Transverse colon (tissue), 4 donors: ENCODE data around the gene FOSL1. TPM values are rescaled to one million over a fixed set of nuclear protein-coding genes. Genes with fewer than 3 reads are reported as not detected.

Experiments used
- DNase-seq: peaks from one replicate; pipeline ENCODE4 v3.0.0-alpha.2; 2019
- H3K27ac ChIP-seq, 4 donors: fragments of 200-600 bp; sonication (generic); 2 replicates each; pipeline ENCODE4 v1.5.1; 2016 to 2018; ENCODE audit warnings: inconsistent platforms in 4 of 4
- H3K27me3 ChIP-seq: fragments of 200-600 bp; sonication (generic); 2 replicates; pipeline ENCODE4 v1.5.1; 2017; ENCODE audit warnings: inconsistent platforms
- H3K36me3 ChIP-seq, 4 donors: fragments of 200-600 bp; sonication (generic); 2 replicates each; pipeline ENCODE4 v1.5.1; 2017 to 2019; ENCODE audit warnings: inconsistent platforms in 4 of 4
- H3K4me1 ChIP-seq, 4 donors: fragments of 200-600 bp; sonication (generic); 2 replicates each; pipeline ENCODE4 v1.5.1; 2017 to 2020; ENCODE audit warnings: inconsistent platforms in 4 of 4
- H3K4me3 ChIP-seq, 4 donors: fragments of 200-600 bp; sonication (generic); 1 replicate in 1 of 4; 2 replicates in 3 of 4; pipeline versions ENCODE4 v1.5.1 to v1.6.1; 2017 to 2019; ENCODE audit warnings: inconsistent platforms in 4 of 4
- H3K9me3 ChIP-seq, 2 donors: fragments of 200-600 bp; sonication (generic); 2 replicates each; pipeline ENCODE4 v1.5.1; 2017 to 2019; ENCODE audit warnings: inconsistent platforms in 2 of 2
- CTCF ChIP-seq, 5 experiments: fragments of 200-600 bp in 3 of 5; fragments of 450-650 bp in 2 of 5; sonication (generic) in 3 of 5; IDR thresholded peaks; 1 replicate in 2 of 5; 2 replicates in 3 of 5; pipeline ENCODE4 v1.5.1; 2016 to 2017; ENCODE audit warnings: antibody characterized with exemption in 5 of 5, inconsistent platforms in 3 of 5, mild to moderate bottlenecking in 2 of 5, moderate library complexity in 1 of 5
- EP300 ChIP-seq: sonication (generic); formaldehyde crosslinking; IDR thresholded peaks from one replicate; pipeline ENCODE4 v1.6.1; 2017; ENCODE audit warnings: antibody characterized with exemption, low read depth
- POLR2A ChIP-seq: fragments of 450-650 bp; IDR thresholded peaks from one replicate; pipeline ENCODE4 v1.6.1; 2016; ENCODE audit warnings: antibody characterized with exemption, mild to moderate bottlenecking, moderate library complexity
- POLR2AphosphoS5 ChIP-seq, 3 donors: sonication (generic); formaldehyde crosslinking; IDR thresholded peaks; one replicate each; pipeline ENCODE4 v1.6.1; 2016; ENCODE audit warnings: antibody characterized with exemption in 3 of 3
- WGBS, 2 donors: methylation state at CpG; one replicate each; pipeline ENCODE4 v1.1.5; 2018; ENCODE audit warnings: low coverage in 1 of 2; 5-methylcytosine and 5-hydroxymethylcytosine counted together
- in situ Hi-C, 4 donors: fragments of 200-750 bp; cut with MboI; loops; one replicate each; pipeline versions ENCODE4 v1.15.0 to v1.15.1; 2017; ENCODE audit warnings: low sequenced_read_pairs in 3 of 4, low pct_ligation_motif_present in 1 of 4, low pct_unique_long_range_greater_than_20kb in 1 of 4
- intact Hi-C: fragments of 100-400 bp; cut with DNase I; formaldehyde crosslinking; loops from one replicate; pipeline ENCODE4 v1.15.1; 2023; ENCODE audit warnings: low total_unique reads
- total RNA-seq, 4 donors: library from RNA; depleted of rRNA; stranded (reverse); fragments of >200 nt; gene quantifications; one replicate each; pipeline ENCODE4 v1.1.0, GENCODE V29; 2016

FOSL1 gene
- total RNA-seq, 4 donors from 2014 or later, result 1.2 to 11.6 TPM; not detected in 2

- no peak within 1 kb of the TSS for H3K27ac ChIP-seq
- intact Hi-C loops (loop anchor here (5.0 kb wide), 1 partner anchor 113 kb away; no protein-coding TSS in a partner anchor), in situ Hi-C loops (loop anchor here (10.0 to 25.0 kb wide), 3 partner anchors 105 to 115 kb away; no protein-coding TSS in a partner anchor)
- no peak within 1 kb of the TSS for H3K4me3 ChIP-seq
- no peaks in the 10 kb centered on the region for H3K27me3 ChIP-seq
- TF ChIP-seq POLR2A (no peak), CTCF (IDR thresholded peaks at IDR 0.05) (no peak), POLR2AphosphoS5 (IDR thresholded peaks at IDR 0.05) (no peak), EP300 (no peak)
- no peaks in the 10 kb centered on the region for H3K9me3 ChIP-seq
- peaks cover 0 to 3% (median 0%) of the 10 kb centered on the region in 4 donors for H3K4me1 ChIP-seq
- DNase-seq, result no peak
- peaks cover 0 to 5% (median 0%) of the 10 kb centered on the region in 4 donors for H3K36me3 ChIP-seq
- WGBS, 2 donors, result 67% methylated on average over 7 of the region's 7 CpGs; no CpG with 5 or more reads in 1 of the 2 donors
These were observed 20.6 kb downstream of the FOSL1 start, which contains the start of gene CTSW for GRCh38 chr11:65879617-65880016. Gene CTSW, plus strand, starts transcription at chr11:65879837. Its CDS starts 18 bp downstream, at chr11:65879855.

DNA sequence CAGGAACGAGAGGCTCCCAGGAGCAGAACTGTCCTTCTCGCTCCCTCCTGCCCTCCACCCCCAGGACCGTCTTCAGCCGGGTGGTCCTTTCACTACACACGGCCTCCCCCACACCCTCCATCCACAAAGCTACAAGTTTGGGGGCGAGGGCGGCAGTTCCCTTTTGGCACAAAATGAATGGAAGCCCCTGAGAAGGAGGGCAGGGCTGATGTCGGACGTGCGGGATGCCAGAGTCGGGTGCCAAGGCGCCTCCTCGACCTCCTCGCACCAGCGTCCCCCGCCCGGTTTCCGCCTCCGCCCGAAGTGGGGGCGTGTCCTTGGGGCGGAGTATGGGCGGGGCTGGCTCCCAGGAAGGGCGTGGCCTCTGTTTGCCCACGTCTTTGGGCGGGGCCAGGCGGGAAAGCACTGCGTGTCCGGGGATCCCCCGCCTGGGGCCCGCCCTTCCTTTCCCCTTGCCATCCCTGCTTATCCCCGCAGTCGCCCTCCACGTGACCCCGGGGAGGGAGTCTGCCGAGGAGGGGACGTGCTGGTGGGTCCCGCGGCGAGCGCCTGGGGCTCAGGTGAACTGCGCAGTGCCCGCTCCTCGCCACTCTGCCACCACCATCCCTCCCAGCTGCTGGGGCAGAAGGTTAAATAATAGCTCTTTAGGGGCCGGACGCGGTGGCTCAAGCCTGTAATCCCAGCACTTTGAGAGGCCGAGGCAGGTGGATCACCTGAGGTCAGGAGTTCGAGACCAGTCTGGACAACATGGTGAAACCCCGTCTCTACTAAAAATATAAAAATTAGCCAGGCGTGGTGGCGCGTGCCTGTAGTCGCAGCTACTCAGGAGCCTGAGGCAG, 26.7 kb downstream of the FOSL1 start:
- peak; percentile 96 to 97 (median 97) for TF ChIP-seq POLR2AphosphoS5 (IDR thresholded peaks at IDR 0.05)
- TF ChIP-seq EP300, result peak; percentile 40
- peak; percentile 81 for TF ChIP-seq POLR2A
- TF ChIP-seq CTCF (IDR thresholded peaks at IDR 0.05), result no peak
- no peaks in the 10 kb centered on the region for H3K27me3 ChIP-seq
- 0 to 7% methylated on average over 1 to 45 of the region's 54 CpGs for whole genome bisulfite sequencing, 2 donors
- in situ Hi-C loops, result loop anchor here in 1 of 4 donors (10.0 kb wide), 1 partner anchor 121 kb away; no protein-coding TSS in a partner anchor
- DNase-seq, result peak; percentile 97
- peak overlapping the region; percentile 36 to 63 (median 50) for H3K4me3 ChIP-seq
- intact Hi-C loops, result loop anchor here (2.0 kb wide), 1 partner anchor 15 kb away; the partner anchor contains the start of gene CFL1
- no peaks in the 10 kb centered on the region for H3K9me3 ChIP-seq
- peaks cover 9 to 37% (median 20%) of the 10 kb centered on the region in 4 donors for H3K4me1 ChIP-seq
- no peaks in the 10 kb centered on the region for H3K36me3 ChIP-seq
- H3K27ac ChIP-seq, result peak overlapping the region; percentile 88 to 92 (median 90)

GRCh38 chr11:65872586-65873317, 27.4 kb downstream of the FOSL1 start, which contains the start of gene EFEMP2:
Gene EFEMP2, minus strand, starts transcription at chr11:65872800. Its CDS starts 446 bp downstream, at chr11:65872354.
- peak within 1 kb of the TSS; percentile 36 to 63 (median 50) for H3K4me3 ChIP-seq
- peaks cover 9 to 37% (median 20%) of the 10 kb centered on the region in 4 donors for H3K4me1 ChIP-seq
- no peaks in the 10 kb centered on the region for H3K36me3 ChIP-seq
- intact Hi-C loops, result loop anchor here (2.0 kb wide), 1 partner anchor 14 kb away; the partner anchor contains the start of gene CFL1
- WGBS, 2 donors, result 0 to 3% methylated on average over 2 to 12 of the region's 69 CpGs
- peak within 1 kb of the TSS; percentile 88 to 92 (median 90) for H3K27ac ChIP-seq
- no peak for TF ChIP-seq CTCF (IDR thresholded peaks at IDR 0.05)
- TF ChIP-seq POLR2AphosphoS5 (IDR thresholded peaks at IDR 0.05), result no peak
- no peak for TF ChIP-seq EP300
- TF ChIP-seq POLR2A, result no peak
- H3K9me3 ChIP-seq, result no peaks in the 10 kb centered on the region
- in situ Hi-C loops, result loop anchor here in 1 of 4 donors (10.0 kb wide), 1 partner anchor 122 kb away; no protein-coding TSS in a partner anchor
- DNase-seq, result no peak
- H3K27me3 ChIP-seq, result no peaks in the 10 kb centered on the region
